ENCODE results near the gene SLC25A3. TPM values are rescaled to one million over a fixed set of nuclear protein-coding genes. Genes with fewer than 3 reads are reported as not detected.
"Not testable (repeated sequence)": the region's sequence is repeated elsewhere in the genome, so short reads cannot be mapped to it uniquely, and the experiment has no call there.

SLC25A3 gene
- total RNA-seq, 6 donors from 2014 or later = 185 to 483 (median 347) TPM

DNA sequence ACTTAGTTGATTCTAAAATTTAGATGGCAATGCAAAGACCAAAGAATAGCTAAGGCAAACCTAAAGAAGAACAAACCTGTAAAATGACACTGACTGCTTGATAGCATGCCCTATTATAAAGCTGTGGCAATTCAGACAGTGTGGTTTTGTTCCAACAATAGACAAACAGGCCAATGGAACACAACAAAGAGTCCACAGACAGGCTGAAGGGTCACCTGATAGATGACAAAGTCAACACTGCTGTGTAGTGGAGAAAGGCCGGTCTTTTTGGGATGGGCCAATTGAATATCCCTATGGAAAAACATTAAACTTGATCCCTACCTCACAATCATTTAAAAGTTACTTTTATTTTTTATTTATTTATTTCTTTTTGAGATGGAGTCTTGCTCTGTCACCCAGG is 33.8 kb upstream of the SLC25A3 start:
- Histone ChIP-seq H3K4me1 (no peaks in the 10 kb centered on the region), H3K27ac (no peak overlapping the region), H3K9me3 (no peaks in the 10 kb centered on the region), H3K36me3 (no peaks in the 10 kb centered on the region), H3K27me3 (no peaks in the 10 kb centered on the region), H3K4me3 (no peak overlapping the region)
- no peak for ATAC-seq (ENCODE audit: low FRiP score in 2 of 2)
- whole genome bisulfite sequencing, 2 donors = 0 to 100% methylated on average over 1 of the region's 1 CpG
- no peak for DNase-seq
- TF ChIP-seq POLR2A (IDR thresholded peaks at IDR 0.05) (no peak), POLR2AphosphoS5 (IDR thresholded peaks at IDR 0.05) (no peak), EP300 (IDR thresholded peaks at IDR 0.05) (no peak)
- TF ChIP-seq, protein P1, sequence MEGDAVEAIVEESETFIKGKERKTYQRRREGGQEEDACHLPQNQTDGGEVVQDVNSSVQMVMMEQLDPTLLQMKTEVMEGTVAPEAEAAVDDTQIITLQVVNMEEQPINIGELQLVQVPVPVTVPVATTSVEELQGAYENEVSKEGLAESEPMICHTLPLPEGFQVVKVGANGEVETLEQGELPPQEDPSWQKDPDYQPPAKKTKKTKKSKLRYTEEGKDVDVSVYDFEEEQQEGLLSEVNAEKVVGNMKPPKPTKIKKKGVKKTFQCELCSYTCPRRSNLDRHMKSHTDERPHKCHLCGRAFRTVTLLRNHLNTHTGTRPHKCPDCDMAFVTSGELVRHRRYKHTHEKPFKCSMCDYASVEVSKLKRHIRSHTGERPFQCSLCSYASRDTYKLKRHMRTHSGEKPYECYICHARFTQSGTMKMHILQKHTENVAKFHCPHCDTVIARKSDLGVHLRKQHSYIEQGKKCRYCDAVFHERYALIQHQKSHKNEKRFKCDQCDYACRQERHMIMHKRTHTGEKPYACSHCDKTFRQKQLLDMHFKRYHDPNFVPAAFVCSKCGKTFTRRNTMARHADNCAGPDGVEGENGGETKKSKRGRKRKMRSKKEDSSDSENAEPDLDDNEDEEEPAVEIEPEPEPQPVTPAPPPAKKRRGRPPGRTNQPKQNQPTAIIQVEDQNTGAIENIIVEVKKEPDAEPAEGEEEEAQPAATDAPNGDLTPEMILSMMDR (IDR thresholded peaks at IDR 0.05) = no peak

DNA sequence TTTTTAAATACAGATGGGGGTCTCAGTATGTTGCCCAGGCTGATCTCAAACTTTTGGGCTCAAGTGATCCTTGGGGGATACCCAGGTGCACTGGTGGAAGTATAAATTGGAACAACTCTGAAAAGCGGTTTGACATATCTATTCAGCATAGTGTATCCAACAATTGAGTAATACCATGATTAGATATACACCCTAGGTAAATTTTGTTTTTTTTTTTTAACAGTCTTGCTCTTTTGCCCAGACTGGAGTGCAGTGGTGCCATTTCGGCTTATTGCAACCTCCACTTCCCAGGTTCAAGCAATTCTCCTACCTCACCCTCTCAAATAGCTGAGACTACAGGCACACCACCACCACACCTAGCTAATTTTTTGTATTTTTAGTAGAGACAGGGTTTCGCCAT is 31.6 kb upstream of the SLC25A3 start:
- WGBS, 2 donors = 93 to 94% methylated on average over 3 of the region's 3 CpGs
- ATAC-seq (ENCODE audit: low FRiP score in 2 of 2) = no peak
- TF ChIP-seq EP300 (IDR thresholded peaks at IDR 0.05) (no peak), POLR2A (IDR thresholded peaks at IDR 0.05) (no peak), POLR2AphosphoS5 (IDR thresholded peaks at IDR 0.05) (no peak)

GRCh38 chr12:98572010-98572409 is 21.5 kb upstream of the SLC25A3 start:
- no peak overlapping the region for H3K4me3 ChIP-seq
- no peak for ATAC-seq (ENCODE audit: low FRiP score in 2 of 2)
- WGBS, 2 donors = 71 to 88% methylated on average over 2 of the region's 2 CpGs
- no peaks in the 10 kb centered on the region for H3K9me3 ChIP-seq
- peaks cover 0 to under 1% (median 0%) of the 10 kb centered on the region in 4 donors for H3K4me1 ChIP-seq
- H3K27ac ChIP-seq = no peak overlapping the region
- H3K27me3 ChIP-seq = no peaks in the 10 kb centered on the region
- TF ChIP-seq, protein P1 (IDR thresholded peaks at IDR 0.05) = no peak
- TF ChIP-seq EP300 (IDR thresholded peaks at IDR 0.05) (no peak), POLR2AphosphoS5 (IDR thresholded peaks at IDR 0.05) (no peak), POLR2A (IDR thresholded peaks at IDR 0.05) (no peak)
- H3K36me3 ChIP-seq = no peaks in the 10 kb centered on the region
- no peak for DNase-seq

More for the DNA sequence above, 31.6 kb upstream of the SLC25A3 start:
- Histone ChIP-seq H3K4me3 (no peak overlapping the region), H3K4me1 (peaks cover 0 to 4% (median 0%) of the 10 kb centered on the region in 4 donors), H3K36me3 (no peaks in the 10 kb centered on the region), H3K9me3 (no peaks in the 10 kb centered on the region), H3K27ac (no peak overlapping the region), H3K27me3 (no peaks in the 10 kb centered on the region)
- no peak for DNase-seq

- H3K36me3 ChIP-seq = no peaks in the 10 kb centered on the region
- no peak for DNase-seq
- TF ChIP-seq EP300 (IDR thresholded peaks at IDR 0.05) (no peak), POLR2A (IDR thresholded peaks at IDR 0.05) (no peak), POLR2AphosphoS5 (IDR thresholded peaks at IDR 0.05) (no peak)
- TF ChIP-seq, protein P1 (IDR thresholded peaks at IDR 0.05) = no peak
- no peaks in the 10 kb centered on the region for H3K27me3 ChIP-seq
- no peaks in the 10 kb centered on the region for H3K9me3 ChIP-seq
- H3K4me3 ChIP-seq = no peak overlapping the region
- H3K27ac ChIP-seq = no peak overlapping the region
- H3K4me1 ChIP-seq = no peaks in the 10 kb centered on the region
- WGBS, 2 donors = 77 to 84% methylated on average over 1 of the region's 1 CpG
- ATAC-seq (ENCODE audit: low FRiP score in 2 of 2) = no peak
Observed at GRCh38 chr12:98574110-98574509, 19.4 kb upstream of the SLC25A3 start.

- no peak for ATAC-seq (ENCODE audit: low FRiP score in 2 of 2)
- TF ChIP-seq, protein P1 (IDR thresholded peaks at IDR 0.05) = no peak
- TF ChIP-seq EP300 (IDR thresholded peaks at IDR 0.05) (no peak), POLR2AphosphoS5 (IDR thresholded peaks at IDR 0.05) (no peak), POLR2A (IDR thresholded peaks at IDR 0.05) (no peak)
- no peak overlapping the region for H3K4me3 ChIP-seq
- H3K27ac ChIP-seq = no peak overlapping the region
- H3K9me3 ChIP-seq = no peaks in the 10 kb centered on the region
- 89 to 99% methylated on average over 4 of the region's 4 CpGs for WGBS, 2 donors
- H3K4me1 ChIP-seq = no peaks in the 10 kb centered on the region
- no peak for DNase-seq
- no peaks in the 10 kb centered on the region for H3K27me3 ChIP-seq
- no peaks in the 10 kb centered on the region for H3K36me3 ChIP-seq
Observed at GRCh38 chr12:98575013-98575412, 18.5 kb upstream of the SLC25A3 start.

- ATAC-seq (ENCODE audit: low FRiP score in 2 of 2); H3K27me3 ChIP-seq: not testable (repeated sequence)
- 83 to 86% methylated on average over 2 of the region's 2 CpGs for WGBS, 2 donors
Observed at GRCh38 chr12:98576795-98577194, 16.7 kb upstream of the SLC25A3 start.

More at GRCh38 chr12:98576795-98577194, 16.7 kb upstream of the SLC25A3 start:
- not testable (repeated sequence) for H3K9me3 ChIP-seq, H3K36me3 ChIP-seq, DNase-seq, H3K4me3 ChIP-seq, H3K4me1 ChIP-seq, H3K27ac ChIP-seq
